Ovary (tissue), 3 donors: ENCODE results near the gene PIK3R4.

Source experiments
- POLR2A ChIP-seq: fragments of 450-650 bp; IDR thresholded peaks from one replicate; pipeline ENCODE4 v1.6.1; 2017; ENCODE audit warnings: antibody characterized with exemption, mild to moderate bottlenecking, moderate library complexity
- TF ChIP-seq, protein P1 (sequence below), 3 donors: fragments of 450-650 bp in 2 of 3; fragments of 200-600 bp in 1 of 3; IDR thresholded peaks; one replicate each; pipeline versions ENCODE4 v1.5.1 to v1.8.0; 2016 to 2022; ENCODE audit warnings: antibody characterized with exemption in 3 of 3, mild to moderate bottlenecking in 1 of 3
- donor health status: DM: no; HTN: no; CAD: no.

- TF ChIP-seq, protein P1, sequence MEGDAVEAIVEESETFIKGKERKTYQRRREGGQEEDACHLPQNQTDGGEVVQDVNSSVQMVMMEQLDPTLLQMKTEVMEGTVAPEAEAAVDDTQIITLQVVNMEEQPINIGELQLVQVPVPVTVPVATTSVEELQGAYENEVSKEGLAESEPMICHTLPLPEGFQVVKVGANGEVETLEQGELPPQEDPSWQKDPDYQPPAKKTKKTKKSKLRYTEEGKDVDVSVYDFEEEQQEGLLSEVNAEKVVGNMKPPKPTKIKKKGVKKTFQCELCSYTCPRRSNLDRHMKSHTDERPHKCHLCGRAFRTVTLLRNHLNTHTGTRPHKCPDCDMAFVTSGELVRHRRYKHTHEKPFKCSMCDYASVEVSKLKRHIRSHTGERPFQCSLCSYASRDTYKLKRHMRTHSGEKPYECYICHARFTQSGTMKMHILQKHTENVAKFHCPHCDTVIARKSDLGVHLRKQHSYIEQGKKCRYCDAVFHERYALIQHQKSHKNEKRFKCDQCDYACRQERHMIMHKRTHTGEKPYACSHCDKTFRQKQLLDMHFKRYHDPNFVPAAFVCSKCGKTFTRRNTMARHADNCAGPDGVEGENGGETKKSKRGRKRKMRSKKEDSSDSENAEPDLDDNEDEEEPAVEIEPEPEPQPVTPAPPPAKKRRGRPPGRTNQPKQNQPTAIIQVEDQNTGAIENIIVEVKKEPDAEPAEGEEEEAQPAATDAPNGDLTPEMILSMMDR (IDR thresholded peaks at IDR 0.05): no peak
- TF ChIP-seq POLR2A: no peak
Measured at GRCh38 chr3:130640027-130640426, 106.6 kb downstream of the PIK3R4 start.
